Measurements from ENCODE around the gene ZNRF1. TPM values are rescaled to one million over a fixed set of nuclear protein-coding genes. Genes with fewer than 3 reads are reported as not detected.
A peak's percentile ranks its signal among the peaks of the same experiment; 100 is the strongest.

ZNRF1 gene
- total RNA-seq, 4 donors from 2014 or later = 12.8 to 24.1 (median 19.0) TPM

GRCh38 chr16:75062976-75063346 is 64.1 kb downstream of the ZNRF1 start:
- Histone ChIP-seq H3K27ac (peak overlapping the region in 3 of 4 donors; percentile 76 to 78 (median 77)), H3K36me3 (no peaks in the 10 kb centered on the region), H3K9me3 (no peaks in the 10 kb centered on the region), H3K4me1 (peaks cover 0 to 69% (median 14%) of the 10 kb centered on the region in 3 donors), H3K4me3 (no peak overlapping the region), H3K27me3 (no peaks in the 10 kb centered on the region)
- 77 to 95% methylated on average over 8 to 9 of the region's 9 CpGs for WGBS, 2 donors (ENCODE audit: low coverage in 1 of 2)
- ATAC-seq = no peak
- no peak for TF ChIP-seq EP300 (IDR thresholded peaks at IDR 0.05)
- TF ChIP-seq POLR2AphosphoS5 (IDR thresholded peaks at IDR 0.05) = no peak
- no peak for TF ChIP-seq CTCF (IDR thresholded peaks at IDR 0.05)
- no peak for TF ChIP-seq POLR2A (IDR thresholded peaks at IDR 0.05)

- Histone ChIP-seq H3K4me1 (peaks cover 0 to 69% (median 14%) of the 10 kb centered on the region in 3 donors), H3K27me3 (no peaks in the 10 kb centered on the region), H3K9me3 (no peaks in the 10 kb centered on the region), H3K27ac (peak overlapping the region in 2 of 4 donors; percentile 76 to 77), H3K36me3 (no peaks in the 10 kb centered on the region), H3K4me3 (no peak overlapping the region)
- TF ChIP-seq POLR2A (IDR thresholded peaks at IDR 0.05) = no peak
- no peak for TF ChIP-seq EP300 (IDR thresholded peaks at IDR 0.05)
- TF ChIP-seq CTCF (IDR thresholded peaks at IDR 0.05) = no peak
- no peak for TF ChIP-seq POLR2AphosphoS5 (IDR thresholded peaks at IDR 0.05)
- WGBS, 2 donors (ENCODE audit: low coverage in 1 of 2) = 86 to 91% methylated on average over 3 to 5 of the region's 8 CpGs
- no peak for ATAC-seq
Observed at GRCh38 chr16:75063549-75064088, 64.8 kb downstream of the ZNRF1 start.

- Histone ChIP-seq H3K9me3 (no peaks in the 10 kb centered on the region), H3K4me1 (peaks cover 0 to 64% (median 14%) of the 10 kb centered on the region in 3 donors), H3K27me3 (no peaks in the 10 kb centered on the region), H3K4me3 (no peak overlapping the region), H3K36me3 (no peaks in the 10 kb centered on the region), H3K27ac (peak overlapping the region in 3 of 4 donors; percentile 24 to 77 (median 76))
- no peak for ATAC-seq
- WGBS, 2 donors (ENCODE audit: low coverage in 1 of 2) = 37 to 80% methylated on average over 4 to 10 of the region's 15 CpGs
- no peak for TF ChIP-seq POLR2AphosphoS5 (IDR thresholded peaks at IDR 0.05)
- no peak for TF ChIP-seq CTCF (IDR thresholded peaks at IDR 0.05)
- TF ChIP-seq POLR2A (IDR thresholded peaks at IDR 0.05) = no peak
- TF ChIP-seq EP300 (IDR thresholded peaks at IDR 0.05) = no peak
Observed at GRCh38 chr16:75064403-75065148, 65.8 kb downstream of the ZNRF1 start.

GRCh38 chr16:75065149-75065505 is 66.3 kb downstream of the ZNRF1 start:
- TF ChIP-seq EP300 (IDR thresholded peaks at IDR 0.05) = no peak
- no peak for TF ChIP-seq CTCF (IDR thresholded peaks at IDR 0.05)
- TF ChIP-seq POLR2A (IDR thresholded peaks at IDR 0.05) = no peak
- TF ChIP-seq POLR2AphosphoS5 (IDR thresholded peaks at IDR 0.05) = no peak
- Histone ChIP-seq H3K4me1 (peaks cover 0 to 64% (median 14%) of the 10 kb centered on the region in 3 donors), H3K27ac (peak overlapping the region in 3 of 4 donors; percentile 15 to 77 (median 24)), H3K27me3 (no peaks in the 10 kb centered on the region), H3K4me3 (no peak overlapping the region), H3K36me3 (no peaks in the 10 kb centered on the region), H3K9me3 (no peaks in the 10 kb centered on the region)
- WGBS, 2 donors (ENCODE audit: low coverage in 1 of 2) = 60 to 81% methylated on average over 6 to 9 of the region's 10 CpGs
- no peak for ATAC-seq
